ENCODE data around the gene XRCC3.

XRCC3 gene

GRCh38 chr14:103738166-103738565 lies 22.9 kb upstream of the XRCC3 start:
- no peak for DNase-seq

DNA sequence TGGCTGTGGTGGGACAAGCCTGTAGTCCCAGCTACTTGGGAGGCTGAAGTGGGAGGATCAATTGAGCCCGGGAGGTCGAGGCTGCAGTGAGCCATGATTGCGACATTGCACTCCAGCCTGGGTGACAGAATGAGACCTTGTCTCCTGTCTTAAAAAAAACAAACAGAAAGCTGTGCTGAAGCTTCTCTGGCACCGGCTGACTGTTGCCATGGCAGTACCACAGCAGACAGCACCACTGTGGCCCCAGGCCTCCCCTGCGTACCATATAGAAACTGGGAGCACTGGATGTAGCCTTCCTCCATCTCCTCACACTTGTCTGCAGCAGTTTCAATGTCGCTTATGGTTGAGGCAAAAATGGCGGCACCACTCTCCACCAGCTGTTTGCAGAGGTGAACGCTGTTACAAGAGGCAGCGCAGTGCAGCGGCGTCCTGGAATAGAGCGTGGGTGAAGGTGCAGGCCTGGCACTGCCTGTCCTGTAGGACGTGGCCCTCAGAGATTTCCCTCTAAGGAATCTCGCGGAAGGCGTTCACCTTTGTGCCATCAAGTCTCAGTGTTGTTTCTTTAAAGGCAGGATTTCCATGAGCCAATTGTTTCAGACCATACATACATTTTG lies 22.3 kb upstream of the XRCC3 start:
- DNase-seq = no peak

GRCh38 chr14:103736546-103737431 lies 21.5 kb upstream of the XRCC3 start:
- DNase-seq = no peak

GRCh38 chr14:103735815-103736545 lies 20.7 kb upstream of the XRCC3 start:
- no peak for DNase-seq

GRCh38 chr14:103735439-103735814 lies 20.2 kb upstream of the XRCC3 start:
- no peak for DNase-seq

GRCh38 chr14:103735022-103735421 lies 19.8 kb upstream of the XRCC3 start:
- DNase-seq = no peak

DNA sequence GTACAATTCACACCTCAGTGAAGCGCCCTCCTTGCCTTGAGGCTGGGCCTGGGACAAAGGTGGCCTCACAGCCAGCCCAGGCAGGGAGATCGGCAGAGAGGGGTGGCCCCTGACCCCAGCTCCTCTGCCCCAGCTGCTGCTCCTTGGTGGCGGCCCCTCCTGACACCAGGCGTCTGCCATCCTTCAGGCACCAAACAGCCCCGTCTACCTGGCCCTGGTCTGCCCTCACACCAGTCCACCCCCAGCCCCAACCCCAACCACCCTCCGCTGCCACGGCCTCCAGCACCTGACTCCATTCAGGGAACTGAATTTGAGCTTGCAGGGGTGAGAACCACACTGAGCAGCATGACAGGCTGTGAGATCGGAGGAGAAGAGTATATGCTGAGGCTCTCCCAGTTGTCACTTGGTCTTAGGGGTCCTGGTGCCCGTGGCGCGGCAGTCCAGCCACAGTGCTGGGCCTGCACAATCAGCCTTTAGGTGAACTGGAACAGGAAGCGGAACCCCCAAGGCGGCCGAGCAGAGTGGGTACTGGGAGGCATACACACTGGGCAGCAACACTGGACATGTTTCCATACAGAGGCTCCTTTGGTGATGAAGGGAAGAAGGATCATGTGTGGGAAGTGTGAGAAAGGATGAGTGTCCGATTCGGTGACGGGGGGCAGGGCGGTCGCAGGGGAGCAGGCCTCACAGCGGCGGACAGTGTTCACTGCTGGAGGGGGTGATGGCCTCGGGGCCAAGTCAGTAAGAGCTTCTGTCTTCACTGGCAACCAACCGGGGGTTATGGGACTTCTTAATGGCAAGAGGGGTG lies 19.0 kb upstream of the XRCC3 start:
- DNase-seq = no peak

DNA sequence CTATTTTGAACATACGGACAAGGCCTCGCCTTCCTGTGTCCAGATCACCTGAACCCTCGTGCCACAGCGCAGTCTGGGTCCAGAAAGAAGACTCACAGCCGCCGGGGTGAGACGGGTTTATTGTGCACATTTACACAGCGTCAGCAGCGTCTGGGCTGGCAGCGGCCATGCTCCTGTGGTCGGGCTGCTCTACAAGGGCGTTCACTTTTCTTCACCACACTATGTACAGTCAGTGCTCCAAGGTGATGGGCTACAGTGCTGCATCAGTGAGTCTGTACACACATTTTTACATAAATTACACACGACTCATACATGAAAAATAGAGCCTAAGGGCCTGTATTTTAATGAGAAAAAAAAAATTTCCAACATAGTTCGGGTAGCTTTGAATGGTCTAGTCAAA lies 18.4 kb upstream of the XRCC3 start:
- no peak for DNase-seq

- no peak for DNase-seq
These were observed 17.8 kb upstream of the XRCC3 start for GRCh38 chr14:103732868-103733620.

DNA sequence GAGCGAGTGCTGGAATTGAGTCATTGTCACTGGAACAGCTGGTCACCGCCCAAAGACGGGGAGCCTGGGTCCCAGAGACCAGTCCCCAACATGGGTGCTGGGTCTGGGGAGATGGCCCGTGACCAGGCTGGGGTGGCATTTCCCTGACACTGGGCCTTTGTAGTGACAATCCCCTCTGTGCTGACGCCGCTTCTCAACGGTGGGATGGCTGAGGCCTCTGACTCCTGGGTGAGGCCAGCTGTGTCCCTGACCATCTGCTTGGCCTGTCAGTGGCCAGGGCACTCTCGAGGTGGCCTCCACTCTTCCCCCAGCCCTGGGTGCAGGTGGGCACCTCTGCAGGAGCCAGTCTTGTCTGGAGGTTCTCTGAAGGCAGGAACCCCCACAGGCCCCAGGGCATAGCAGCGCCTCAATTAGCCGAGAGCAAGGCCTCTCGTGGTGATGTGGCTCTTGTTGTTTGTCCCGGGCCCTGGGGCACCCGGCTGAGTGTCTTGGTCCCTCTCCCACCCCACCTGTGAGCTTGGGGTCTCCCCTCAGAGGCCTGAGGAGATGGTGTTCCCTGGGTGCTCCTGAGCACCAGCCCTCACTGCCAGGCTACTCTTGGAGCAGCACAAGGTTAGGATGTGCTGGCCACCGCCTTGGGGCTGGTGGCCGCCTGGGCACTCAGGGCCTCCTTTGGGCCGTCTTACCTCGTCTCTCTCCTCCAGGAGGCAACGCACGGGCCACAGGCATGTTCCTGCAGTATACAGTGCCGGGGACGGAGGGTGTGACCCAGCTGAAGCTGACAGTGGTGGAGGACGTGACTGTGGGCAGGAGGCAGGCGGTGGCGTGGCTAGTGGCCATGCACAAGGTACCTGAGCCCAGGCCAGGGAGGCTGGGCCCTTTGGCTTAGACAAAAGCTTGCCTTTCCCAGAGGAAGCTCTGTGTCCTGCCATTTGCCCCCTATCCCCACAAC lies 16.9 kb upstream of the XRCC3 start:
- no peak for DNase-seq

DNA sequence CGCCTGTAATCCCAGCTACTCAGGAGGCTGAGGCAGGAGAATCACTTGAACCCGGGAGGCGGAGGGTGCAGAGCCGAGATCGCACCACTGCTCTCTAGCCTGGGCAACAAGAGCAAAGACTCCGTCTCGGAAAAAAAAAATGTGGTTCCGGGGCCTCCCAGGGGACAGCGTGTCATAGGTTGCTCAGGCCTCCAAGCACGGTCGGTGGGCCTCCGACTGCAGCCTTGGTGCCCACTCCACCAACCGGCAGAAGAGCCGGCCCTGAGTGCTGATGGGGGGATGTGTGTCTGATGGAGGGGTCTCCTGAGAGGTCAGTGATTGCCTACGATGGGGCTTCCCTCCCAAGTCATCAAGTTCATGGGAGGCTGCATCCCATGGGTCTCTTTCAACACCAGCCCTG lies 16.2 kb upstream of the XRCC3 start:
- DNase-seq = no peak

DNA sequence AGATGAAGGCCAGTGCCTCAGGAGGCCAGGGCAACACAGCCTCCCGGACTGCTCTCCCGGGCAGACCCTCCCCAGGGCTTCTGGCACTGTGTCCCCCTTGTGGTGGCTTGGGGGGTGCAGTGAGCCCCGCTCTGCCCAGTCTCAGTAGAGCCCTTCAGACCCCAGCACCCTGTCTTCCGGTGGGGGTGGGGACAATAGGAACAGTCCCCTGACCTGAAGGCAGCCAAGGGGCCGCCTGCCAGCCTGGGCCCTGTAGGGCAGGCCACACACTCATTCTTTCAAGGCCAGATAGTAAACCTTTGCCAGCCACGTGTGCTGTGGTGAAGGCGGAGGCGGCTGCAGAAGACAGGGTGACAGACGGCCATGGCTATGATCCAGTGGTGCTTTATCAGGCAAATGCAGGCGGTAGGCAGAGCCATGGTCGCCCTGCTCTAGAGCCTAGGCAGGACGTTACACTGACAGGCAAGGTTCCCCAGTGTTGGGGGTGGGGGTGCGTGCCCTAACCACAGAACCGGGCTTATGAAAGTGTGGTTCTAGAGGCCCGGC lies 15.3 kb upstream of the XRCC3 start:
- DNase-seq = no peak

- no peak for DNase-seq
These were observed 14.5 kb upstream of the XRCC3 start for GRCh38 chr14:103729496-103730448.

- DNase-seq = no peak
These were observed 13.5 kb upstream of the XRCC3 start for GRCh38 chr14:103728721-103729120.

GRCh38 chr14:103728141-103728540 lies 12.9 kb upstream of the XRCC3 start:
- DNase-seq = no peak

DNA sequence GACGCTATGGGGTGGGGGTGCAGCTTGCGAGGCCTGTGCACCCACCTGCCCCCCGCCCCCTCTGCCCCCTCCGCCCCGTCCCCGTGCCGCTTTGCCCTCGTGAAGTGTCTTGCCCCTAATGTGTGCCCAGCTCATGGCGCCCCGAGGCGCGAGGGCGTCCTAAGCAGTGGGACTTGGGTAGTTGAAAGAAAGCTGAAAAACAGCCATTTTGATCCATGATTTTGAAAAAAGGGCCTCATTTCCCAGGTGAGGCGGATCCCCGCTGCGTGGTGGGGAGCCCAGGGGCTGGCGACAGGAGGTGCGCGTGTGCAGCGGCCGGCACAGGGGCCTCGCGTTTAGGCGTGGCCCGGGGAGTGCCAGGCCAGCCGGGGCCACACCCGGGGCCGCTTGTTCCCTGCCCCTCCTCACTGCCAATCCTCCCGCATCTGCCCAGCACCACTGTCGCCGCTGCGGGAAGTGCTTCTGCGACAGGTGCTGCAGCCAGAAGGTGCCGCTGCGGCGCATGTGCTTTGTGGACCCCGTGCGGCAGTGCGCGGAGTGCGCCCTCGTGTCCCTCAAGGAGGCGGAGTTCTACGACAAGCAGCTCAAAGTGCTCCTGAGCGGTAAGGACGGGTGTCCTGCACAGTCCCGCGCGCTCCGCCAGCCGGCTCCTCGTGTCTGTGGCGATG lies 12.2 kb upstream of the XRCC3 start:
- no peak for DNase-seq

DNA sequence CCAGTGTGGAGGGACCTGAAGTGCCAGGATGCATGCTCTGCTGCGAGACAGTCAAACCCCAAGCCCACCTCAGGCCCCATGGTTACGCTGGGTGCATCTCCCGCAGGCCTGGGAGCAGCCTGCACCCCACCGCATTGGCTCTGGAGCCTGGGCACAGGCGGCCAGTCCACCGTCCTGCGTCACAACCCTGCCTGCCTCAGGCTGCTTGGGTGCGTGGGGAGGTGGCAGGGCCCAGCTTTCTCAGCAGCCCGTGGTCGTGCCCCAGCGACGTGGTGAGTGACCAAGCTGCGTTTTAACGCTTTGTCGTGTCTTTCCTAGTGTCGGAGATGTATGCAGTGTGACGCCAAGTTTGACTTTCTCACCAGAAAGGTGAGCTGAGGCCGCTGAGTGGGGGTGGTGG lies 11.2 kb upstream of the XRCC3 start:
- no peak for DNase-seq

DNA sequence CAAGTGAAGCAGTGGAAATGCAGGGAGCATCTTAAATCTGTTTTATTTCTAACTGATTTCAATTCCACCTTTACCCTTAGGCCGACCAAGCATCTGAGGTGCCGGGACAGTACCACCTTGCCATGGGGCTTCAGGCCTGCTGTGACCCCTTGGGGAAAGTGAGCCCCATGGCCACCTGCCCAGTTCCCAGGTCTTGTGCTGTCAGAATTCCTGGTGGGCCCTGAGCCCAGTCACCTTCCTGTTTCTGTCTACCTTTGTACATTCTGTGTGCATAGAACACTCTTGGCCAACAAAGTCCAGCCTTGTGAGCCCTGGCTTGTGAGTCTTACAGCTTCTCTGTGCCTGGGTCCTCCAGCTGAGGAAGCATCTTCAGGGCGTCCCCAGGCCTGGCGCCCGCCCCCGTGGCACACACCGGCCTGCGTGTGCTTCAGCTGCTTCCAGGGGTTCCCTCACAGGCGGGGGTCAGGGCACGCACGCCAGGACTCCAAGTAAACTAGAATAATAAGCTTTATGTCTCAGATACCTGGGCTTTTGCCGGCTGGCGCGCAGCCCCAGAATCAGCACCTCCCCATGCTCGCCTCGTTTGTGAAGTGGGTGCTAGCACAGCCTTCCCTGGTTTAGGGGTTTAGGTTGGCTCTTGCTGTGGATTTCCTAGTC lies 10.6 kb upstream of the XRCC3 start:
- DNase-seq = no peak

Data from right hindlimb (tissue), 1 donor.